HG02840 (cell line): ENCODE data around the gene RNF144B.
"Not testable (repeated sequence)": the region's sequence is repeated elsewhere in the genome, so short reads cannot be mapped to it uniquely, and the experiment has no call there.

Experiments used
- ATAC-seq: cut with Tn5 transposase; IDR thresholded peaks from one replicate; pipeline ENCODE4 v1.9.1; 2021; ENCODE audit warnings: mild to moderate bottlenecking, moderate library complexity, moderate number of reproducible peaks; ENCODE audit not compliant: unreplicated experiment, low FRiP score

The RNF144B gene

GRCh38 chr6:18404965-18405364 is 17.8 kb downstream of the RNF144B start:
- not testable (repeated sequence) for ATAC-seq

GRCh38 chr6:18405477-18406293 is 18.5 kb downstream of the RNF144B start:
- ATAC-seq, result no peak

- ATAC-seq, result no peak
Observed at GRCh38 chr6:18406955-18407749, 20.0 kb downstream of the RNF144B start.

- not testable (repeated sequence) for ATAC-seq
Observed at GRCh38 chr6:18409602-18410001, 22.5 kb downstream of the RNF144B start.

GRCh38 chr6:18410412-18410811 is 23.3 kb downstream of the RNF144B start:
- no peak for ATAC-seq

GRCh38 chr6:18412068-18412467 is 24.9 kb downstream of the RNF144B start:
- ATAC-seq, result no peak

GRCh38 chr6:18412644-18413043 is 25.5 kb downstream of the RNF144B start:
- no peak for ATAC-seq

- ATAC-seq, result no peak
Observed at GRCh38 chr6:18413381-18413780, 26.2 kb downstream of the RNF144B start.

GRCh38 chr6:18414116-18414515 is 27.0 kb downstream of the RNF144B start:
- no peak for ATAC-seq

- ATAC-seq, result no peak
Observed at GRCh38 chr6:18415207-18415606, 28.1 kb downstream of the RNF144B start.

GRCh38 chr6:18415671-18416340 is 28.7 kb downstream of the RNF144B start:
- no peak for ATAC-seq

- ATAC-seq, result no peak
Observed at GRCh38 chr6:18416341-18416679, 29.2 kb downstream of the RNF144B start.

- ATAC-seq, result no peak
Observed at GRCh38 chr6:18420328-18420727, 33.2 kb downstream of the RNF144B start.

GRCh38 chr6:18422136-18422535 is 35.0 kb downstream of the RNF144B start:
- ATAC-seq, result no peak

- no peak for ATAC-seq
Observed at GRCh38 chr6:18423426-18423825, 36.3 kb downstream of the RNF144B start.

- ATAC-seq, result no peak
Observed at GRCh38 chr6:18424201-18424600, 37.1 kb downstream of the RNF144B start.

- ATAC-seq, result no peak
Observed at GRCh38 chr6:18425218-18425617, 38.1 kb downstream of the RNF144B start.

GRCh38 chr6:18427296-18427695 is 40.1 kb downstream of the RNF144B start:
- ATAC-seq, result no peak

GRCh38 chr6:18429655-18430297 is 42.6 kb downstream of the RNF144B start:
- no peak for ATAC-seq

GRCh38 chr6:18431581-18431980 is 44.4 kb downstream of the RNF144B start:
- no peak for ATAC-seq

- no peak for ATAC-seq
Observed at GRCh38 chr6:18432180-18432579, 45.0 kb downstream of the RNF144B start.
